ENCODE data around the gene LRRC4C.

Gene LRRC4C

DNA sequence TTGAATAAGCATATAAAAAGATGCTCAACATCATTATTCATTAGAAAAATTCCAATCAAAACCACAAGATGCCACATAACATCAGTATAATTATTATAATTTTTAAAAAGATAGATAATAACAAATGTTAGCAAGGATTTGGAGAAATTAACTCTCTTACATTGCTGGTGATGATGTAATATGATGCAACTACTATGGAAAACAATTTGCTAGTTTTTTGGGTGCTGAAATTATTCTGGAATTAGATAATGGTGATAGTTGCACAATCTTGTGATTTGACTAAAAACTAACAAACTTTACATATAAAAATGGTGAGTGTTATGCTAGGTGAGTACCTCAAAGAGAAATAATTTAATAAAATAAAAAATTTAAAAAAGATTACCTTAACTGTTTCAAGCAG lies 412.2 kb downstream of the LRRC4C start:
- Histone ChIP-seq H3K4me3 (replicated peaks; ENCODE audit: low read depth, low read length) (no peak overlapping the region), H3K36me3 (ENCODE audit: control insufficient read depth, insufficient read depth, low read length) (no peaks in the 10 kb centered on the region), H3K27me3 (replicated peaks; ENCODE audit: control insufficient read depth, insufficient read depth, low read length) (no peaks in the 10 kb centered on the region)
- no peak for DNase-seq (ENCODE audit: extremely low read depth, insufficient read length)
- TF ChIP-seq, protein P1, sequence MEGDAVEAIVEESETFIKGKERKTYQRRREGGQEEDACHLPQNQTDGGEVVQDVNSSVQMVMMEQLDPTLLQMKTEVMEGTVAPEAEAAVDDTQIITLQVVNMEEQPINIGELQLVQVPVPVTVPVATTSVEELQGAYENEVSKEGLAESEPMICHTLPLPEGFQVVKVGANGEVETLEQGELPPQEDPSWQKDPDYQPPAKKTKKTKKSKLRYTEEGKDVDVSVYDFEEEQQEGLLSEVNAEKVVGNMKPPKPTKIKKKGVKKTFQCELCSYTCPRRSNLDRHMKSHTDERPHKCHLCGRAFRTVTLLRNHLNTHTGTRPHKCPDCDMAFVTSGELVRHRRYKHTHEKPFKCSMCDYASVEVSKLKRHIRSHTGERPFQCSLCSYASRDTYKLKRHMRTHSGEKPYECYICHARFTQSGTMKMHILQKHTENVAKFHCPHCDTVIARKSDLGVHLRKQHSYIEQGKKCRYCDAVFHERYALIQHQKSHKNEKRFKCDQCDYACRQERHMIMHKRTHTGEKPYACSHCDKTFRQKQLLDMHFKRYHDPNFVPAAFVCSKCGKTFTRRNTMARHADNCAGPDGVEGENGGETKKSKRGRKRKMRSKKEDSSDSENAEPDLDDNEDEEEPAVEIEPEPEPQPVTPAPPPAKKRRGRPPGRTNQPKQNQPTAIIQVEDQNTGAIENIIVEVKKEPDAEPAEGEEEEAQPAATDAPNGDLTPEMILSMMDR (IDR thresholded peaks at IDR 0.05; ENCODE audit: insufficient read depth, low read length, poor library complexity, severe bottlenecking): no peak

DNA sequence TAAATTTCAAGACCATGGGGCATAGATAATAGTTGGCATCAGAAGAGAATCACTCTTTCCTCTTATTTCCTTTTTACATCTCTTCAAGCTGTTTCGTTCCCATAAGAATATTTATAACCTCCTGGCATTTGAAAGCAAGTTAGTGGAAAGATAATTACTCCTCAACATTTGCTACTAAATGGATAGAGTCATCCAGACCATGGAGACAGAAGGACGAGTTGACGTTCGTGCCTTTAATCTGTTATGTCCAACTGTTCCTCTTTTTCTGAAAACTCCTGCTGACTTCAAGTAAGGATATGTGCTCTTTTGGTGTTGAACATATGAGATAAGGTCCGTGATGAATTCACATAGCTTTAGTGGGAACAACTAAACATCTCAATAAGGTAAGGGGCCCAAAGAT lies 414.2 kb downstream of the LRRC4C start:
- TF ChIP-seq, protein P1 (IDR thresholded peaks at IDR 0.05; ENCODE audit: insufficient read depth, low read length, poor library complexity, severe bottlenecking): no peak
- Histone ChIP-seq H3K36me3 (ENCODE audit: control insufficient read depth, insufficient read depth, low read length) (no peaks in the 10 kb centered on the region), H3K27me3 (replicated peaks; ENCODE audit: control insufficient read depth, insufficient read depth, low read length) (no peaks in the 10 kb centered on the region), H3K4me3 (replicated peaks; ENCODE audit: low read depth, low read length) (no peak overlapping the region)
- DNase-seq (ENCODE audit: extremely low read depth, insufficient read length): no peak

DNA sequence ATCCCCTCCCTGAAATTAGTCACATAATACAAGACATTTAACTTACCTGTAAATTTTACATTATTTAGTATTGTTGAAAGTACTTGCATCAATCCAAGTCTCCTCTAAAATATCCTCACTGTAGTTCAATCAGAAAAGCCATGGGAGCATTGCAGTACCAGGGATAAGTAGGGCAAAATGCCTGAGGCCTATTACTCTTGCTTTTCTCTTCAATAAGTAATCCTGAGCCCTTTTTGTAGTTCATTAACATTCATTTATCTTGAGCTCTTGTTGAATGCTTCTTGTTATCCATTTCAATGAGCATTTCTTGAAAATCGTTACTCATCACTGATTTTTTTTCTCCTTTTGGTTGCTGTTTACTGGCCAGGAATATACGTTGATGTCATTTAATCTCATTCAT lies 414.7 kb downstream of the LRRC4C start:
- H3K4me3 ChIP-seq (replicated peaks; ENCODE audit: low read depth, low read length): no peak overlapping the region
- no peaks in the 10 kb centered on the region for H3K36me3 ChIP-seq (ENCODE audit: control insufficient read depth, insufficient read depth, low read length)
- DNase-seq (ENCODE audit: extremely low read depth, insufficient read length): no peak

DNA sequence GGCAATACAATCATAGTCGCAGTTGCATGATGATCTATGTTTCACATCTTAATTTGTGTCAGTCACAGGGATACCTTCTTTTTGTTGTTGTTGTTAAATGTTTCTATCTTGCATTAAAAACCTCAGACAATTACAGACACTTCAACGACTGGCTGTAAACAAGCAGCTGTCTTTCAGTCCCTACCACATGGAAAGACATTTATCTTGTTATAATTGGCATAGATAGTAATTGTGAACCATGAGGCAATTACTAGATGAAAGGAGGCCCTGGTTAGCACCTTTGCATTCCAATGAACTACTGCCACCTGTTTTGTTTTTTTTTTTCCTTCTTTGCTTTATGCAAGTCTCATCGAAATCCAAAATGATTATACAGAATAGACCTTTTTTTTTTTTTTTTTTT lies 416.8 kb downstream of the LRRC4C start:
- Histone ChIP-seq H3K27me3 (replicated peaks; ENCODE audit: control insufficient read depth, insufficient read depth, low read length) (no peaks in the 10 kb centered on the region), H3K36me3 (ENCODE audit: control insufficient read depth, insufficient read depth, low read length) (no peaks in the 10 kb centered on the region), H3K4me3 (replicated peaks; ENCODE audit: low read depth, low read length) (no peak overlapping the region)
- no peak for DNase-seq (ENCODE audit: extremely low read depth, insufficient read length)
- TF ChIP-seq, protein P1 (IDR thresholded peaks at IDR 0.05; ENCODE audit: insufficient read depth, low read length, poor library complexity, severe bottlenecking): no peak

More for the DNA sequence above, 414.7 kb downstream of the LRRC4C start:
- TF ChIP-seq, protein P1 (IDR thresholded peaks at IDR 0.05; ENCODE audit: insufficient read depth, low read length, poor library complexity, severe bottlenecking): no peak
- H3K27me3 ChIP-seq (replicated peaks; ENCODE audit: control insufficient read depth, insufficient read depth, low read length): no peaks in the 10 kb centered on the region

DNA sequence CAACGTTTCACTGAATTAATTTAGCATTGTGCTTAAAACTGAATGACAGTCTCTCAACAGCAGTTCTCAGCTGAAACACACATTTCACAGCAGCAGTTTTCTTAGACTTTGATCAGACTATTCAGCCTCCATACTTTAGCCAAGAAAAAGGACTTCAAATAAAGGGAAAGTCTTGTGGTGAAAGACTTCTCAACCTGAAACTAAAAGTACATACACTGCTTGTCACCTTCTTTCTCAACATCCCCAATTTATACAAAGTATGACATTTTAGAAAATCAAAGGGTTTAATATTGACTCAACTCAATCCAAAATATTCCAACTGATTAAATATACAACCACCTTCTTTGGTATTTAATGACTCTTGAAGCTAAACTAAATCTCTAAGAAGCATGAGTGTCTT lies 419.0 kb downstream of the LRRC4C start:
- TF ChIP-seq, protein P1 (IDR thresholded peaks at IDR 0.05; ENCODE audit: insufficient read depth, low read length, poor library complexity, severe bottlenecking): no peak
- H3K36me3 ChIP-seq (ENCODE audit: control insufficient read depth, insufficient read depth, low read length): no peaks in the 10 kb centered on the region

DNA sequence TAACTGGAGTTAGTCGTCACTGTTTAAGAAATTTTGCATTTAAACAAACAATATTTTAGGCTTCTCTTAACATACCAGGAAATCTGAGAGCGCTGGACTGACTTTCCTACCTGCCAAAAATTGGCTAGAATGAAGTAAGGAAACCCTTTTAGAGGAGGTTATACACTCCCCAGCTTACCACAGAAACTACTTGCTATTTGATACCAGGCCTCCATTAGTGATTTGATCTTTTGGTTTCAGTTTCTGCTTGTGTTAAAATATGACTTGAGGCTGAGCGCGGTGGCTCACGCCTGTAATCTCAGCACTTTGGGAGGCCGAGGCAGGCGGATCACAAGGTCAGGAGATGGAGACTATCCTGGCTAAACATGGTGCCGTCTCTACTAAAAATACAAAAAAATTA lies 419.9 kb downstream of the LRRC4C start:
- H3K27me3 ChIP-seq (replicated peaks; ENCODE audit: control insufficient read depth, insufficient read depth, low read length): no peaks in the 10 kb centered on the region
- H3K36me3 ChIP-seq (ENCODE audit: control insufficient read depth, insufficient read depth, low read length): no peaks in the 10 kb centered on the region
- no peak for DNase-seq (ENCODE audit: extremely low read depth, insufficient read length)
- TF ChIP-seq, protein P1 (IDR thresholded peaks at IDR 0.05; ENCODE audit: insufficient read depth, low read length, poor library complexity, severe bottlenecking): no peak
- no peak overlapping the region for H3K4me3 ChIP-seq (replicated peaks; ENCODE audit: low read depth, low read length)

More for the DNA sequence above, 419.0 kb downstream of the LRRC4C start:
- Histone ChIP-seq H3K4me3 (replicated peaks; ENCODE audit: low read depth, low read length) (no peak overlapping the region), H3K27me3 (replicated peaks; ENCODE audit: control insufficient read depth, insufficient read depth, low read length) (no peaks in the 10 kb centered on the region)
- no peak for DNase-seq (ENCODE audit: extremely low read depth, insufficient read length)
